ES-I3 (cell line): ENCODE data around the gene MLNR.

ENCODE experiments used
- H3K36me3 ChIP-seq: 2 replicates; pipeline ENCODE4 v1.6.1; 2013; ENCODE audit warnings: mild to moderate bottlenecking, low read length, control low read depth, moderate library complexity; ENCODE audit not compliant: insufficient read depth
- H3K4me1 ChIP-seq: 2 replicates; pipeline ENCODE4 v1.6.1; 2013; ENCODE audit warnings: mild to moderate bottlenecking, control low read depth, low read length; ENCODE audit not compliant: insufficient read depth
- H3K9ac ChIP-seq: 2 replicates; pipeline ENCODE4 v1.6.1; 2013; ENCODE audit warnings: low read depth, mild to moderate bottlenecking, low read length, moderate library complexity
- H3K9me3 ChIP-seq: 2 replicates; pipeline ENCODE4 v1.6.1; 2013; ENCODE audit warnings: mild to moderate bottlenecking, low read length, moderate library complexity; ENCODE audit not compliant: control insufficient read depth, insufficient read depth

Gene MLNR

DNA sequence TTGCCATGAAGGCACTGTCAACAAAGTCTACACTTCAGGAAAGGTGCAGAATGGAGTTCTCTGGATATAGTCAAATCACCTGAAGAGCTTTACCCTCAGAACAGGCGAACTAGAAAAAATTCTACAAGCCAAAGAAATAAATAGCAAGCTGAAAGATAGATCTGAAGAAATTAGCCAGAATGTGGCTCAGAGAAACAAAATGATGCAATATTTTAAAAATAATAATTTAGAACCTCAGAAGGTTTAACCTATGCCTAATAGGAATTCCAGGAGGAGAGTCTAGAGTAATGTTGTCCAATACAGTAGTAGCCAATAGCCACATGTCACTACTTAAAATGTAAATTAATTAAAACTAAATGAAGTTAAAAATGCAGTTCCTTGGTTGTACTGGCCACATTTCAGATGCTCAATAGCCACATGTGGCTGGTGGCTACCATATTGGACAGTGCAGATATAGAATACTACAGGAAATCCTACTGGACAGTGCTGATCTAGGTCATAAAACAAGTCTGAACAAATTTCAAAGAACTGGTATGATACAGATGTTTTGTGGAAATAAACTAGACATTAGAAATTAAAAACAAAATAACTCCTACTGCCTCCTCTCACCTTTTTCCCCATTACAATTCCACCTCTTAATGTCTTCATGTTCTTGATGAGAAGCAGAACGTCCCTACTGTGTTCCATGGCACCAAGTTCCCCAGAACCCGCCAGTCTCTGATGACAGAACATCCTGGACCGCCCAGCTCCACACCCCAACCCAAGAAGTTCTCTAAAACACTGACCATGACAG, 26.9 kb downstream of the MLNR start:
- H3K9ac ChIP-seq = peak overlapping the region; percentile 64
- H3K4me1 ChIP-seq = no peaks in the 10 kb centered on the region
- H3K9me3 ChIP-seq = no peaks in the 10 kb centered on the region
- H3K36me3 ChIP-seq = no peaks in the 10 kb centered on the region; the same call in 1 of the 2 replicates

DNA sequence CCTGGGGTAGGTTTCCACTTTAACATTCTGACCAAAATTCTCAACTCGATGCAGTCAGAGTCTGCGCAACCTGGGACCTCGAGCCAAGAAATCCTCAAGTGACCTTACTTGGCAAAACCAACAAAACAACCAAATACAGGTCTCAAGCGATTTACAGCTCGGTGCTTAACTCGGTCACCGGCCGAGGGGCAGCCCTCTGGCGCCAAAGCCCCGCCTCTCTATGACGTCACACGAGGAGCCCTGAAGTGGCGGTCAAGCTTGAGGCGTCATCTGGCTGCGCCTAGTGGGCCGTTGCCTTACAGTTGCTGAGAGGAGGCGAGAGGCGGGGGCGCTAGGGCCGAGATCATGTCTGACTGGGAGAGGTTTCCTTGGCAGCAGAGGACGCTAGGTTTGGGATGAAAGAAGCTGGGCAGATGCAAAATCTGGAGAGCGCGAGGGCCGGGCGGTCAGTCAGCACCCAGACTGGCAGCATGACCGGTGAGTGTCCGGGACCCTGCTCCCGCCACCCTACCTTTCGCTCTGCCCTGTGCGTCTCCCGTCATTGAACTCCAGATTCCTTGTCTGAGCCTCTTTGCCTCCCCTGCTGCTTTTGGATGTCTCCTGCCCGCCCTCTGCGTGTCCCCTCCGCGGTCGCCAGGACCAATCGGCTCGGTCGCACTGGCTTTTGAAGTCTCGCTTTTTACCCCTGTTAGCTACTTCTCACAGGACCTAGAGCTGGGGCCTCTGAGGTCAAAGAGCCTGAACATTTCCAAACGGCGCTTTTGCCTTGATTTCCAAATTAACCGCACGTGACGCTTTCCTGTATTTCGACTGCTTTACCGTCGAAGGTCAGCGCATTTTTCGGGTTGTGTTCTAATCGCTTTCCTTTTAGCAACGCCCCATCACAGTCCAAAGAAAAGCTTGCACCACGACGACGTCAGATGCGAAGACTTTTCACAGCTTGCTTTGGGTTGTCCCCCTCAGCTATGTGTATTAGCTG, 27.8 kb downstream of the MLNR start, which contains the start of gene CDADC1:
CDADC1 (plus strand) TSS at position 283 of the 979 bp plus-strand sequence; CDS start at position 396, 113 bp downstream.
- Histone ChIP-seq H3K9ac (peak within 1 kb of the TSS; percentile 64), H3K4me1 (no peaks in the 10 kb centered on the region), H3K36me3 (no peaks in the 10 kb centered on the region; the same call in 1 of the 2 replicates), H3K9me3 (no peaks in the 10 kb centered on the region)

DNA sequence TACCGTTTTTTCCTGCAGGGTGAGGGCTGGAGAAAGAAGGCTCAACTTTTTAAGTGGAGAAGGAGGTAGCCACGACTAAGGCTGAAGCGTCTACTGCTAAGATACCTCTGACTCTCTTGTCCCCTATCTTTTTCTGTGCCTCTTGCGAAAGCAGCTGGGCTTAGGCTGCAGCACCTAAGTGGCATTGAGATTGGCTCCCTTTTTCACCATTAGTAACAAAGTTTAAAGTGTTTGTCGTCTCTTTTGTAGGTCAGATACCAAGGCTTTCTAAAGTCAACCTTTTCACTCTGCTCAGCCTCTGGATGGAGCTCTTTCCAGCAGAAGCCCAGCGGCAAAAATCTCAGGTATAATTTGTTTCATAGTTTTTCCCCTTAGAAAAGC, 28.5 kb downstream of the MLNR start:
- H3K4me1 ChIP-seq = no peaks in the 10 kb centered on the region
- peak overlapping the region; percentile 64 for H3K9ac ChIP-seq
- H3K36me3 ChIP-seq = no peaks in the 10 kb centered on the region; the same call in 1 of the 2 replicates
- H3K9me3 ChIP-seq = no peaks in the 10 kb centered on the region

DNA sequence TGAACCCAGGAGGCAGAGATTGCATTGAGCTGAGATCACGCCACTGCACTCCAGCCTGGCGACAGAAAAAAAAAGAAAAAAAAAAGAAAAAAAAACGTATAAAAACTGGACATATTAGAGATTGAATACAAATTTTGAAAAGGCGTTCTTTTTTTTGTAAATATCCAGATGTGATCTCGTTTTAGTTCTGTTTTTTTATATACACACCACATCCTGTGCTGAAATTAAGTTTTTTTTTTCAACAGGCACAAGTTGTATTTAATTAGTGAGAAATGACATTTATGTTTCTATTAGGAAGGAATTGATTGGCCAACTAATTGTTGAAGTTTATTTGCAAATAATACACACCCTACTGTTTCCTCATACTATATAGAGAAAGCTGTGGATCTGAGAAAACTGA, 31.2 kb downstream of the MLNR start:
- H3K9ac ChIP-seq = no peak overlapping the region
- H3K36me3 ChIP-seq = no peaks in the 10 kb centered on the region; the same call in 1 of the 2 replicates
- no peaks in the 10 kb centered on the region for H3K9me3 ChIP-seq
- no peaks in the 10 kb centered on the region for H3K4me1 ChIP-seq

DNA sequence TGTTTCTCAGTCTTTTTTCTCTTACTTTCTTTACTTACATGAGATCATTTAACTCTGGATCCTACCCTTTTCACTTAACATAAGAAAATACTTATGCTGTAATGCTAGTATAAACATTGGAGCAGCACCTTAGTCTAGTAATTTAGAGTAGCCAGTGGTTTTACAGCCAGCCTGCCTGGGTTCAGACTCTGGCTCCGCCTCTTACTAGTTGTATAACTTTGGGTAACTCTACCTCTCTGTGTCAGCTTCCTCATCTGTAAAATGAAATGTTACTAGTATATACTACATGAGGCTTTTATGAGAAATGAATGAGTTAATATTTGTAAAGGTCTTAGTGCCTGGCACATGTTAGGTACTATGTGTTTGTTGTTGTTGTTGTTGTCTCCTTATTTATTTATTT, 33.2 kb downstream of the MLNR start:
- H3K4me1 ChIP-seq = no peaks in the 10 kb centered on the region

DNA sequence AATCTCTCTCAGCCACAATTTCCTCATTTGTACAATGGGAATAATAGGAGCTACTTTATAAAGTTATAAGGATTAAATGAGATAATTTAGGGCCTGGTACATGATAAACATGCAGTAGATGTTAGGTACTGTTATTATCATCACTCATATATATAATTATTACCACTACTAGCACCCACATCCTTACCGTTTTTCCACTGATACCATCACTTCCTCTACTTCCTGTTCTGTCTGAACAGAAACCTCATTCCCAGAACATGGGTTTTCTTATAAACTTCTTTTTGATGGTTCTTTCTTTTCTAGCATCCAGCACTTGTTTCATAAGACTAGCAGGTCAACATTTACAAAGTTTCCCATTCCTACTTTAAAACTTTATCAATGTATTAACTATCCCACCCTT, 33.9 kb downstream of the MLNR start:
- H3K4me1 ChIP-seq = no peaks in the 10 kb centered on the region
- no peak overlapping the region for H3K9ac ChIP-seq
- H3K36me3 ChIP-seq = no peaks in the 10 kb centered on the region; the same call in 1 of the 2 replicates
- H3K9me3 ChIP-seq = no peaks in the 10 kb centered on the region

More for the DNA sequence above, 33.2 kb downstream of the MLNR start:
- Histone ChIP-seq H3K9ac (no peak overlapping the region), H3K36me3 (no peaks in the 10 kb centered on the region; the same call in 1 of the 2 replicates), H3K9me3 (no peaks in the 10 kb centered on the region)

DNA sequence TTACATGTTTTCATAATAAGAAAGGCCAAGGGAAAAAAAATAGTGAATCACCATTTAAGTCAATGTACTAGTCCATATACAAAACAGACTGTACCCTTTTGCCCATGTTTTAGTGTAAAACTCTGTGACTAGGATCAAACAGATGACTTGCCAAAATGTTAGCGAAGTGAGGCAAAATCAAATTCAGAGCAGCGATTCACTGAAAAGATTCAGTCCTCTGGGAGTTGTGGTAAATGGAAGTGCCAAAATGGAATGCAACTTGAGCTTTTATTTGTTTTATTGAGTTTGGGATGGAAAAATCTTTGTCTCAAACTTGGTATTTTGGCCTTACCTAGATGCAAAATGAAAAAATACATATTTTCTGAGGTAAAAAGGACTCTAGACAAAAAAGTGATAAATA, 36.7 kb downstream of the MLNR start:
- Histone ChIP-seq H3K9me3 (no peaks in the 10 kb centered on the region), H3K9ac (no peak overlapping the region), H3K36me3 (no peaks in the 10 kb centered on the region)

DNA sequence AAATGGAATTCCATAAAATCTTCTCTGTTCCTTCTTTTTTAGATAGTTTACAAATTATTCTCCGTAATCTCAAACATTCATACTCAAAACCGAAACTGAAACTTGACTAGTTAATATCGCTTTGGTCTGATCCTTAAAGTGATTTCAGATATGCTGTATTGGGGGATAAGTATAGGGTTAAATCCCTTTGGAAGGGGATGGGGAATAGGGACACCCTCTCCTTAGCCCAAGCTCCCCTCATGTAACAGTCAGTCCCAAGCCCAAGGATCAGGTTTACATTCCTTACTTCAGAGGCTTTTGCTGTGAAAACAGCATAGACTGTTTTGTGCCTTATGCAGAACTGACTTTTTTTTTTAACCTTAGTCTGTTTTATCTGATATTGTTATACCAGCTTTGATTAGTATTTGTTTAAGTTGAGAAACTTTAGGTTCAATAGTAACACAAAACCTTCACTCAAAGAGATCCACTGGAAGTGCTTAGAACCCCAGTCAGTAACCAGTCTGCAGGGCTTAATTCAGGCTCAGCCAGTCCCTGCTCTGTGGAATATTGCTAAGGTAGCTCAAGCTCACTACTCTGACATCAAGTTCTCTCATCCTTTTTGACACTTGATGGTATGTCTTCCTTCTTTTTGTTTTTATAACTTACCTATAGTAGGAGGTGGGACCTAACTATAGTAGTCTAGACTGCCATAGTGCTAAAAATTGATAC, 38.1 kb downstream of the MLNR start:
- H3K9me3 ChIP-seq = no peaks in the 10 kb centered on the region
- no peaks in the 10 kb centered on the region for H3K4me1 ChIP-seq
- no peak overlapping the region for H3K9ac ChIP-seq
- no peaks in the 10 kb centered on the region for H3K36me3 ChIP-seq

More for the DNA sequence above, 36.7 kb downstream of the MLNR start:
- no peaks in the 10 kb centered on the region for H3K4me1 ChIP-seq

DNA sequence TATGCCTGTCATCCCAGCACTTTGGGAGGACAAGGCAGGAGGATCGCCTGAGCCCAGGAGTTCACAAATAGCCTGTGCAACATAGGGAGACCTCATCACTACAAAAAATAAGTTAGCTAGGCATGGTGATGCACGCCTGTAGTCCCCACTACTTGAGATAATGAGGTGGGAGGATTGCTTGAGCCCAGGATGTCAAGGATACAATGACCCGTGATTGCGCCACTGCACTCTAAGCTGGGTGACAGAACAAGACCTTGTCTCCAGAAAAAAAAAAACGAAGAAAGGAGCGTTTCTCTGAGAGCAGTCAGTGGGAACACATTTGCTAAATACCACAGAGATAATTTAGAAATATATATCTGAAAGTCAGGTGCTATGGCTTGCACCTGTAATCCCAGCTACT, 39.4 kb downstream of the MLNR start:
- no peaks in the 10 kb centered on the region for H3K9me3 ChIP-seq
- no peak overlapping the region for H3K9ac ChIP-seq
- H3K36me3 ChIP-seq = no peaks in the 10 kb centered on the region
- H3K4me1 ChIP-seq = no peaks in the 10 kb centered on the region

DNA sequence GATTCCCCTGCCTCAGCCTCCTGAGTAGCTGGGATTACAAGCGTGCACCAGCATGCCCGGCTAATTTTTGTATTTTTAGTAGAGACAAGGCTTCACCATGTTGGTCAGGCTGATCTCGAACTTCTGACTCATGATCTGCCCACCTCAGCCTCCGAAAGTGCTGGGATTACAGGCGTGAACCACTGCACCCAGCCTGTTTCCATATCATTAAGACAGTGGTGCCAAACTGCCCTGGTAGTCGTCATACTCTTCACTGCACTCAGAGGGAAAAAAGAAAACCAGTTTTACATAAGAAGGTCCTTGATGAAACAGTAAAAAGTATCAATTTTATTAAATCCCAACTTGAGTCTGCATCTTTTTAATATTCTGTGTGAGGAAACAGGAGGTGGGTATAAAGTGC, 42.5 kb downstream of the MLNR start:
- Histone ChIP-seq H3K4me1 (no peaks in the 10 kb centered on the region), H3K9ac (no peak overlapping the region), H3K36me3 (no peaks in the 10 kb centered on the region), H3K9me3 (no peaks in the 10 kb centered on the region)

DNA sequence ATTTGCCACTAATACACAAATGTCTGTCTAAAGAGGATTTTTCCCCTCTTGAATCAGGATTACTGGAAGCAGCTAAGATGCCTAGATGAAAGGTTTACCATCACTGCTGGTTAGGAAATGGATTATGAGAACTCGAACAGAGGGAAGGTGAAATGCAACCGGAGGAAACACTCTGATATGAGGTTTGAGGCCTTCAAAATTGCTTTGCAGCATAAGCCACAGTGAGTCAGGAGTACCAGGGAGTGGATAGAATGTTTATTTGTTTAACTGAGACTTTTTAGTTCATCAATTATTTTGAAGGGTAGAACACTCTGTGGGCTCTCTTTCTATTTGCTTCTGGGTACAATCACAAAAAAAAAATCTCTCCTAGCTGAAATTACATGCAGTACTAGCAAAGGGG, 45.7 kb downstream of the MLNR start:
- Histone ChIP-seq H3K36me3 (no peaks in the 10 kb centered on the region), H3K4me1 (no peaks in the 10 kb centered on the region), H3K9me3 (no peaks in the 10 kb centered on the region), H3K9ac (no peak overlapping the region)

DNA sequence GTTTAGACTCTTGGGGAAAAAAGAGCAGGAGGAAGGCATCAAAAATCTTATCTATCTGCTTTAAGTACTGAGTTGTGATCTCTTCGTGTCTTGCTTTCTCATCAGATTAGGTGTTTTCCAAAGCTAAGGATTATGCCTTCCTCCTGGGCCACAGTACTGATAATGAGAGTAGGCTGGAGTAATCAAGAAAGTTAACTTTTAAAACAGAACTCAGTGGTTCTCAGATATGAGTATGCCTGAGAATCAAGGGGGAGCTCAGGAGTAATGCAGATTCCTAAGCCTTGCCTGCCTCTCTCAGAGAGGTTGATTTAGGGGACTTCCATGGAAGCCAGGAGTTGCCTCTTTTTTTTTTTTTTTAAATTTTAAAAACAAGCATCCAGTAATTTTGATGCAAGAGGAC, 51.1 kb downstream of the MLNR start:
- H3K9me3 ChIP-seq = no peaks in the 10 kb centered on the region
- no peaks in the 10 kb centered on the region for H3K36me3 ChIP-seq
- no peaks in the 10 kb centered on the region; the same call in 1 of the 2 replicates for H3K4me1 ChIP-seq
- H3K9ac ChIP-seq = no peak overlapping the region
